Measurements from ENCODE around the gene SCGN.
"Not testable (repeated sequence)": the region's sequence is repeated elsewhere in the genome, so short reads cannot be mapped to it uniquely, and the experiment has no call there.

Gene SCGN

DNA sequence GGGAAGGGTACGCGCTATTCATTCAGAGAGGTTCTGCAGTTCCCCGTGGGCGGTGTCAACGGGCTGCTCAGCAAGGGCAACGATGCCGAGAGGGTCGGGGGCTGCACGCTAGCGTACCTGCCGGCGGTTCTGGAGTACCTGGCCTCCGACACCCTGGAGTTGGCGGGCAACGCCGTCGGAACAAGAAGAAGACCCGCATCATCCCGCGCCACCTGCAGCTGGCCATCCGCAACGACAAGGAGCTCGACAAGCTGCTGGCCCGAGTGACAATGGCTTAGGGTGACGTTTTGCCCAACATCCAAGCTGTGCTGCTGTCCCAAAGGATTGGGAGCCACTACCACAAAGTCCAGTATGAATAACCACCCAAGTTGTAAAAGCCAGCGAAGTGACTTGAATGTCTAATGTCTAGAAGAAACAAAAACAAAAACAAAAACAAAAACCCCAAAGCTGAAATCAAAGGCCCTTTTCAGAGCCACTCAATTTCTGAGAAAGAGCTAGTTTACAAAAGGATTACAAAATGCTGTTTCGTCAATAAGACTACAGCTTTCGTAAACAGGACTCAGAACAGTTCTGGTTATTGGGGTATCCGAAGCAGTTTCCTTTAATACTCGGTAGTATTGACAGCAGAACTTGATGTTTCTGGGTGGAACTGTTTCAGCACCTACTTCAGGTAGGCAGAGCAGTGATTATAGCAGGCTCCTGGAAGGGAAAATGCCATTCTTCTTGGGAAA is 80.6 kb downstream of the SCGN start:
- no peak for DNase-seq

DNA sequence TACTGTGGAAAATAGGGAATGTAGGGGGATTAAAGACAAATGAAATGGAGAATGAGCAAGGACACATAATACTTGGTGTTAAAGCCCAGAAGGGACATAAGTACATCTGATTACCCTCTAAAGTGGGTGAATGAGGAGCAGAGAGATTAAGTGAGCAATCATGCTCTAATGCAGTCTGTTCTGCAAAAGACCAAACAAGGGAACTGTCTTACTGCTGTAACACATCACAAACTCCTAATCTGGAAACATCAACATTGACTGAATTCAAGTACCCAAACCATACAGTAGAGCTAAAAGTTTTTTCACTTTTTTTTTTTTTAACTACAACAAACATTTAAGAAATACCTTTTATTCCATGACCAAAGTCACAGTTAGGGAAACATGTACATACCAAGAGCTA is 83.2 kb downstream of the SCGN start:
- no peak for DNase-seq

- DNase-seq: no peak
These were observed 91.9 kb downstream of the SCGN start for GRCh38 chr6:25743868-25744267.

GRCh38 chr6:25745836-25746235 is 93.8 kb downstream of the SCGN start:
- DNase-seq: no peak

- no peak for DNase-seq
These were observed 95.0 kb downstream of the SCGN start for GRCh38 chr6:25746968-25747367.

DNA sequence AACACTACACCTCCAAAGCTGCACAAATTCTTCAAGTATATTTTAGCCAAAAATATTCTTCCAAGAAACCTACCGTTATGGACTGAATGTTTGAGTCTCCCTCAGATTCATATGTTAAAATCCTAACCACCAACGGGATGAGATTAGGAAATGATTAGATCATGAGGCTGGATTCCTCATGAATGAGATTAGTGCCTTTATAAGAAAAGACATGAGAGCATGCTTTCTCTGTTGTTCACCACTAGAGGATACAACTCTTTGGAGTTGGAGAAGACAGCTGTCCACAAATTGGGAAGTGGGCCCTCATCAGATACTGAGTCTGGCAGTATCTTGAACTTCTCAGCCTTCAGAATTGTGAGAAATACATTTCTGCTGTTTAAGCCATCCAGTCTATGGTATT is 95.5 kb downstream of the SCGN start:
- DNase-seq: no peak

GRCh38 chr6:25748049-25748448 is 96.0 kb downstream of the SCGN start:
- no peak for DNase-seq

- DNase-seq: not testable (repeated sequence)
These were observed 96.8 kb downstream of the SCGN start for GRCh38 chr6:25748601-25749517.

DNA sequence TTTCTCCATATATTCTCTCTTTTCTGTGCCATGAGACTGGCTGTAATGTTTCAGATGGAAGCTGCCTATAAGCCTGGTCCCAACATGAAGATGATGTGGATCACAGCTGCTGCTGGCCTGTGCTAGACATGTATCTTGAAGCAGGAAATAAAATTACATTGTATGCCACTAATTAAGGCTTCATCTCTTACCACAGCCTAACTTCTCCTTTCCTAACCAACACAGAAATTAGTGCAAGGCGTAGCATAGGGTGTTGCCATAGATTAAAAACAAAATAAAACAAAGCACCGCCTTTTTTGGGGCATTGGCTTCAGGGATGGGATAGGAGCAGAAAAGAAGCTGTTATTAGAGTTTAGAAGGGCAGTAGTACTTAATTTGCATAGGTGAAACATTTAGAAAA is 97.8 kb downstream of the SCGN start:
- DNase-seq: no peak

DNA sequence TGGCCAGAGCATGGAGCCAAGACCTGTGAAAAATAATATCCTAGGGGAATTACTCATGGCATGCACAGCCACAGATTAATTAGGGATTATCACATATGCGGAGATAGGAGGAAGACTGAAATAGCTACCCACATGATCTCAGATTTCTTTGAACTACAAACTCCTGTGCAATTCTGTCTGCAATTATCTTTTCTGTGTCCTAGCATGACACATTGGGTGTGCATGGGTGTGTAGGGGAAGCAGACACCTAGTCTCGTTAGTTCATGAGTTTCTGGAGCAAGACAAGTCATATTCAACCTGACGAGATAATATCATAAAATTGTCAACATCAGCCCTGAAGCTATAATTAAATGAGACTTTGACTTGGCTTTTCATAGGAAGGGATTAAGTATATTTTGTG is 98.9 kb downstream of the SCGN start:
- no peak for DNase-seq

All from activated CD4-positive, alpha-beta T cell treated with anti-CD3 and anti-CD28 coated beads, Interleukin-2, amount 50 U/mL, for 4 hours (primary cell).